Measurements from ENCODE around the gene KIF1A.
"Not testable (repeated sequence)": the region's sequence is repeated elsewhere in the genome, so short reads cannot be mapped to it uniquely, and the experiment has no call there.

Gene KIF1A

DNA sequence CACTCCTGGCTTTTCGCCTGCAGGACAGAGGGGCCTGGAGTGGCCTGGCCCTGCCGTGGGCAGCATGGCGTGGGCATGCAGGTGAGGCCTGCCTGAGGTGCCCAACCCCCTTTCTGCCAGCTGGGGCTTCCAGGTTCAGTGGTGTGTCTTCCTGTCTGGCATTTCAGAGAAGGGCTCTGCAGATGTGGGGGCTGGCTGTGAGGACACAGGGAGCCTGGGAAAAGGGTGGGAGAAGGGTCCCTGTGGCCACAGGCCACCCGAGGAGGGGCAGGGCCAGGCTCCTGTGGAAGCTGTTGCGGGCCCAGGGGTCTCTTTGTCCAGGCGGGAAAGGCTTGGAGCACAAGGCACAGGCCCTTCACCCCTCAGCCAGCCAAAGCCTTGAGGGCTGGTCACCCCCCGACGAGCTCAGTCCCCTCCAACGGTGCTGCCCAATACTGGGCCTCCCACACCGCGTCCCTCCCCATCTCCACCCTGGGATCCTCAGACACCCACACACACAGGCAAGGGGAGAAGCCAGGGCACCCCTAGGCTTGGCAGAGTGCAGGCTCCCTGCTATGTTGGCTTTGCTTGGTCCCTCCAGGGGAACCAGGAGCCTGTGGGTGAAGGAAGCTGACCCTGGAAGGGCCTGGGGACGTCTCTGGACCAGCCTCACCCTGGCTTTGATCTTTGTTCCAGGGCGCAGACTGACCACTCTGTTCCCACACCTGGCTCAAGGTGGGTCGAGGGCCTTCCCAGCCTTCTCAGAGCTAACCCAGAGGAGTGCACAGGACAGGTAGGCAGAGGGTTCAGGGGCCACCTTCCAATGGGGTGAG, 132.1 kb downstream of the KIF1A start:
- DNase-seq, result no peak

DNA sequence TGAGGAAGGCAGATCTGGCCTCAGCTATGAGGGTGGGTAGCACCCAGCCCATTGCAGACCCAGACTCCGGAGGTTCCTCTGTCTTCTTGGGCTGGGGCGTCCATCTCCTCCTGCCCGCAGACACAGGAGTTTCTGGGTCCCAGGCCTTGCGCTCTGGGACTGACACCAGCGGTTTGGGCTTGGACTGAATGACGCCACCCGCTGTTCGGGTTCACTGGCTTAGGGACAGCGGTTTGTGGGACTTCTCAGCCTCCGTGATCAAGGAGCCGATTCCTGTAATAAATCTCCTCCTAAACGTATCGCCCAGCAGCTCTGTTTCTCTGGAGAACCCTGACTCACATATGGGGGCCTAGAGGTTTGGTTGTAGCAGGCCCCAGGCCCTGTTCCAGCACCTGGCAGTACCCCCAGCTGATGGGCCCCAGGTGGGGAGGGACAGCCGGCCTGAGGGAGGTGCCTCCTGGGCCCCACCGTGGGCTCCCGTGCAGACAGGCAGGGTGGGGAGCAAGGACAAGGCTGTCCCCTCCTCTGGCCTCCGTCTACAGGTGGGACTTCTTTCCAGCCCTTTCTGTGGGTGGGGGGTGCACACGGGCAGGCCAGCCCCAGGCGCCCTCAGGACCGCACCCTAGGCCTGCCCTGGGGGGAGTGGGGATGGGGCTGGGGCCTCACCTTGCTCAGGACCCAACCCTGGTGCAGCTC, 132.8 kb downstream of the KIF1A start:
- no peak for DNase-seq

DNA sequence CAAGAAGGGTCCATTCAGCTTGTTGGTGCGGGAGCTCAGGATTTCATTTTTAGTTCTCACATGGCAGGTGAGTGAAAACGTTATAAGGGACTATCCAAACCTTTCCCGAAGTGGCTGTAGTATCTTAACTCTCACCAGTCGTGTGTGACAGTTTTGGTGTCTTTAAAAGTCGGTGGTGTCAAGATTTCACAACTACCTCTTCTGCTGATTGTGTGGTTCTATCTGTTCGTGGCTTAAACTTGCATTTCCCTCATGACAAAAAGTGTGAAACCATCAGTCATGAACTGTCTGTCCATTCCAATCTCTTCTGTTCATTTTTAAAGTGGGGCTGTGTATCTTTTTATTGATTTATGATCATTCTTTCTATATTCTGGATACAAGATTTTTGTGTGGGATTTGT, 133.6 kb downstream of the KIF1A start:
- DNase-seq, result no peak

DNA sequence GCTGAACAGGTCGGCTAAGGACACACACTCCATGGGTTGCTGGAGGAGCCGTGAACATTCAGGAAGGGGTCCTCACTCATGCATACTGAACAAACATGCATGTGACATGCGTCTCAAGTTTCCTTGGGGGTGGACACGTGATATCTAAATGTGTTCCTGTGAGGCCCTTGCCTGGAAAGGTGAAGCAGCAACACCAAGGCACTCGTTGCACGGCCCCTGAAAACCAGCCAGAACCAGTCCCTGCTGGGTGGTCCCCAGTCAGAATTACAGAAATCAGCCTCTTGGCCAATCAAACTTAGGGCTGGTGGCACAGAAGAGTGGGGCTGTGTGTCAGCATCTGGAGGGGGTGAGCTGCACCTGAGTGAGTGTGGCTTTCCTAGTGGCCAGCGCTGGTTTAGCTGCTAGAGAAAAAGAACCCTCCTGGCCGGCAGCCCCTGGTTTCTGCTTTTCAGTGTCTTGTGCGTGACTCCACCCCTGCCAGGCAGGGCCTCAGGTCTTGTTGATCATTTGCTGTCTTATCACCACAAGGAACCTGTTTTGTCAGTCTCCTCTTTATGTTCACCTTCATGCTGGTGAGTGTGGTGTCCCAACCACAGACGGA, 134.1 kb downstream of the KIF1A start:
- DNase-seq, result no peak

DNA sequence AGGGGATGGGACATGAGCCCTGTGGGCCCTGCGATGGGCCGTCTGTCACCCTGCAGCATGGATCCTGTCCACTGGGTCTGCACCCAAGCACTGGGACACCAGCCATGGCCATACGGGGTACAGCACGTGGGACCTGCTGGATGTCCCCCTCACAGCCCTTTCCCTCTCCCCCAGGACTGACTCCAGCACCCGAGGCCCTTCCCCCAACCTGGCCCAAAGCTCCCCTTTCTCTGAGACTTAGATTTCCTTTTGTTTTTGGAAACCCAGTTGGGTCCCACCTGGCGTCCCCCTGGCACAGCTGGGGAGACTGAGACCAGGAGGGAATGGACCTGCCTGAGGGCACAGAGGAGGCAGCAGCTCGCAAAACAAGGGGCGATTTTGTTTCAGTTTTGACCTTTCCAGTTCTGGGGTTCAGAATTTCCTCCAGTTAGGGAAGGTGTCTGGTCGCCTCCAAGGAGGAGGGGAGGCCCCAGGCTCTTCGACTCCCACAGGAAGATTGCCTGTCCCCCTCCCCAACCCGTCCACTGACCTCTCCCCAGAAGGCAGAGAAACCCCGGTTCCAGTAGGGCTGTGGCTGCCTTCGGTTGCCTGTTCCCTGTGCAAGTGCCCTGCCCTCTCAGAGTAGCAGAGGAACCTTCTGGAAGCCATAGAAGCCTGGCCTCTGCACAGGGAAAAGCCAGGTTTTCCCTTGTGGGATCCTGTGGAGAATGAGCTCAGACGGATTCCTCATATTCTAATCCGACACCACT, 135.9 kb downstream of the KIF1A start:
- DNase-seq, result not testable (repeated sequence)

DNA sequence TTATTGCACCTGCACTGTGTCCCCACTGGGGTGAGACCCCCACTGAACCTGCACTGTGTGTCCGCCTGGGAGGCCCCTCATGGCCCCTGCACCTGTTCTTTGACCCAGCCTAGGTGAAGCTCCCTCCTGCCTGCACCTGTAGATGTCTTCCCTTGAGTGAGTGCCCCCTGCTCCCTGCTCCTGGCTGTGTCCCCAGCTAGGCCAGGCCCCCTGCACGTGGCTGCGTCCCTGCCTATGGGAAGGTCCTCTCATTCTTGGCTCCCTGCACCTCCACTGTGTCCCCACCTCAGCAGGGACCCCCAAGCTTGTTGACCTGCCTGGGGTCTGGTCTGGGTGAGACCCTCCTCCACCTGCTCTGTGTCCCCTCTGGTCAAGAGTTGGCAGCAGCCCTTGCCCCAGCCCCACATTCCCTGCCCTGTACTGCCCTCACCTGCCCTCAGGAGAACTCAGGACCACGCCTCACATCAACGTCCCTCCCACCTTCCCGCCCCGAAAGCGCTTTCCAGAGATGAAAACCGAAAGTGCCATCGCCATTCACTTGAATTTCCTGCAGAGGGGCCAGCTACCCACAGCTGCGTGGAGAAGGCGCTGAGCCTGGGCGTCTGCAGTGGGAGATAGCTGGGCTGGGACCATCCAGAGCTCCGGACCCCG, 136.6 kb downstream of the KIF1A start:
- not testable (repeated sequence) for DNase-seq

DNA sequence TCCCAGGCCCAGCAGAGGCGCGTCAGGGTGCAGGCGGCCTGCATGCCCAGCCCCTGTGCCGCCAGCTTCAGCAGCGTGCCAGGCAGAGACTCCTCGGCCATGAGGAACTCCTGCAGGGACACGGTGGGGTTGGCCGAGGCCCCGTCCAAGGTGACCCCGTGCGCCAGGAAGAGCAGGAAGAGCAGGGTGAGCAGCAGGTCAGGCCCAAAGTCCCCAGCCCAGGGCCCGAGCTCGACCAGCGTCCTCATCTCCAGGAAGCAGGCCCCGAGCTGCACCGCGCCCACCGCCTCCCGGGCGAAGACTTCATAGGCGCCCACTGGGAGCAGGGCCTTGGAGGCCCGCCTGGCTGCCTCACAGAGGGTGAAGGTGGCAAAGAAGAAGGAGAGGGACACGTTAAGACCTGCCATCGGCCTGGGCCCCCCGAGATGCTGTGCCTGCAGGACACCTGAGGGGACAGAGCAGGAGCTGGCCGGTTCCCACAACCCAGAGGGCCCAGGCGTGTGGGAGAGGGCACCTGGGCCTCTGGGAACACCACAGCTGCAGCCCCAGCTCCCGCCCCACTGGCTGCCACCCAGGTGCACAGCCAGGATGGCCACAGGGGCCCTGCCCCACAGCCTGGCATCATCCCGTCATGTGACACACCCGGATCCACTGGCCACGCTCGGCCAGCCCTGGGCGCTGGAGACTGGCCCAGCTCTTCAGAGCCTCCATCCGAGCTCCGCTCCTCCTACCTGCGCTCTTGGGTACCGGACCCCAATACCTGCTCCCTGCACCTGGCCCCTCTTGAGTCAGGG, 137.4 kb downstream of the KIF1A start, which contains the start of gene AQP12B:
Gene AQP12B (minus strand): TSS at position 455 of the 794 bp plus-strand sequence. CDS start 48 bp downstream, at position 407.
- not testable (repeated sequence) for DNase-seq

DNA sequence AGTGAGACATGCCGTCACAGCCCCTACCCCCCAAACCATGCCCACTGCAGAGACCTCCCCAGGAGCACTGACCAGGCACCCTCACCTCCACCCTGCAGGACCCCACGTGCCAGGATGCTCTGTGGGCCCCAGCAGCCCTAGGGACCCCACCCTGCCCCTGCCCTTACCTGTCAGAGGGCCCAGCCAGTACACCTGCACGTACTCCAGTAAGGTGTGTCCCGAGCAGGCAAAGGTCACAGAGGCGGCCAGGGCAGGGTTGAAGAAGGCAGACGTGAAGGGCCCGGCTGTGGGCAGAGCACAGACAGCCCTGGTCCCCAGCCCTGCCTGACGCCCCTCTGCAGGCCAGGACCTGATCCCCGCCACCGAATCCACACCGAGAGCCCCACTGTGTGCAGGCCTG, 139.8 kb downstream of the KIF1A start:
- not testable (repeated sequence) for DNase-seq

DNA sequence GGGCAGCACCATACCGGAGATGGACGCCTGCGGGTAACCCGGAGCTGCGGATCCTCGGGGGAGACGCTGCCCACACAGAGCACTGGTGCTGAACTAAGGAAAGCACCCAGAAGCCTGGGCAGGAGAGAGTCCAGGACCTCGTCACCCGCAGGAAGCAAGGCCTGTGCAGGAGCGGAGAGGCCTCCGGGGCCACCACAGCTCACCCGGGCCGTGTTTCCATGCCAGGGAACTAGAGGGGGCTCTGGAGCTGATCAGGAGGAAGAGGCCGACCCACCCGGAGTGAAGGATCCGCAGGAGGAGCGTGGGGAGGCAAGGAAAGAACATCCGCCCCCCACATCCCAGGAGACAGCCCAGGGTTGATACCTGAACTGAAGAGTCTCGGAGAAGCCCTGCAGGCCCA, 141.1 kb downstream of the KIF1A start:
- DNase-seq, result not testable (repeated sequence)

DNA sequence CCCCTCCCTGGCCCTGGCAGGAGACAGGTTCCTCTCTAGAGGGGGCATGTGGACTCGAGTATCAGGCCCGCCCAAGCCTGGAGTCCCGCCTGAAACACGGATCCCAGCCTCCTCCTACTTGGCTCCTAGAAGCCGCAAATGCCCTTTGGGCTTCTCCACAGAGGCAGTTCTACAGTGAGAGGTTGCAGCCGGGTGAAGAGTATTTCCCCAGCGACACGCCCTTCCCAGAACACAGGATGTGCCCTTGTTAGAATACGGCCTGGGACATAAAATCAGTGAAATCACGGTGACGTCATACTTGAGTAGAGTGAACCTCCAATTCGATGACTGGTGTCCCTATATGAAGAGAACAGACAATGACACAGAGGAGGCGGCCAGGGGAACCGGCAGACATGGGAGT, 142.0 kb downstream of the KIF1A start:
- not testable (repeated sequence) for DNase-seq

DNA sequence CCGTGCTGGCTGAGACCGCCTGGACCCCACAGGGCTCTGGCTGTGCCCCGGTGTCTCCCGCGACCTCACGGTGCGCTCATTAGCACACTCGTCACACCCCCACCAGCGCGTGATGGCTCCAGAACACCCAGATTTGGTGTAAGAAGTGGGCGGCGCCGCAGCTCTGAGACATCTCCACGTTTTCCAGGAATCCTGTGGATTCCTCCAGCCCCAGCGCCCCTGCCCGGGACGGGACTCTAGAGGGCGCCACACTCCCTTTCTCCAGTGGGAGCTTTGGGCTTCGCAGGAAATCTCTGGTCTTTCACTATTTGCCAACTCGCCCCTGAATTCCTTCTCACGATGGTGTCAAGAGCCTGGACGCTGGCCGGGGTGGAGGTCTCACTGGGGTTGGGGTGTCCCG, 144.7 kb downstream of the KIF1A start:
- not testable (repeated sequence) for DNase-seq

DNA sequence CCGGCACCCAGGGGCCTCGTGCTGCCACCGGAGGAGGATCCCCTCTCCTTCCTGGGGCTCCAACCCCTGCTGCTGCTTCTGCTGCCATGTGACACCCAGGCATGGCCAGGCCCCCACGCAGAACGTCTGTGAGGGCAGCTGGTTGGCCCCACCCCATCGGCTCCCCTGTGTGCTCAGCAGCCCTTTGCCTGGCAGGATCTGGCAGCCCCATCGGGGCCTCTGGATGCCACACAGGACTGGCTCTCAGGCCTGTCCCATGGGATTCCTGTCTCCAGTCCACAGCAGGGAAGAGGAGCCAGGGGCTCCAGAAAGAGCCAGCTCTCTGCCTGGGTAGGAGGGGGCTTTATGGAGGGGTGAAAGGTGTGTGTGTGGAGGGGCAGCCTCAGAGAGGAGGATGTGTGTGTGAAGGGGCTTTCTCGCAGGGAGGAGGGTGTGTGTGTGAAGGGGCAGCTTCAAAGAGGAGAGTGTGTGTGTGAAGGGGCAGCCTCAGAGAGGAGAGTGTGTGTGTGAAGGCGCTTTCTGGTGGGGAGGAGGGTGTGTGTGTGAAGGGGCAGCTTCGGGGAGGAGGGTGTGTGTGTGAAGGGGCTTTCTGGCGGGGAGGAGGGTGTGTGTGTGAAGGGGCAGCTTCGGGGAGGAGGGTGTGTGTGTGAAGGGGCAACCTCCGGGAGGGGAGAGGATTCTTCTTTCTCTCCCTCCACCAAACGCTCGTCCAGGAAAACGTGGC, 145.4 kb downstream of the KIF1A start:
- DNase-seq, result not testable (repeated sequence)

DNA sequence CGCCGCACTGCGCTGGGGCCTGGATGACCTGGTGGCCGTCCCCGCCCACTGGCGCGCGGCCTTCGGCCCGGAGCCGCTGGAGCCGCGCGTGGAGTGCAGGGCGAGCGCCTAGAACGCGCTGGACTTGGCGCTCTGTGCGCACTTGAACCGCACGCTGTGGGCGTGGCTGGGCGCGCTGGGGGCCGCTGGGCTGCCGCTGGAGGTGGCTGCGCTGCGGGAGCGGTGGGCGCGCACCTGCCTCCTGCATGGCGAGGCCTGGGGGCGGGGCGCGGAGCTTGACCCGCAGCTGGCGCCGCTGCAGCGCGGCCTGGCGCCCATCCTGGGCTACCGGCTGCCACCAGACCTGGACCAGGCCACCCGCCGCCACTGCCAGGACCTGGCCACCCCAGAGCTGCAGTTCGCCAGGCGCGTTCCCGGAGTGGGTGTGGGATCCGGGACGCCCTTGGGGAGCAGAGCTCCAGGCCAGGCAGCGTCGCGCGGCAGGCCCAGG, 147.3 kb downstream of the KIF1A start:
- DNase-seq, result peak in 1 of 56 donors; percentile 13

DNA sequence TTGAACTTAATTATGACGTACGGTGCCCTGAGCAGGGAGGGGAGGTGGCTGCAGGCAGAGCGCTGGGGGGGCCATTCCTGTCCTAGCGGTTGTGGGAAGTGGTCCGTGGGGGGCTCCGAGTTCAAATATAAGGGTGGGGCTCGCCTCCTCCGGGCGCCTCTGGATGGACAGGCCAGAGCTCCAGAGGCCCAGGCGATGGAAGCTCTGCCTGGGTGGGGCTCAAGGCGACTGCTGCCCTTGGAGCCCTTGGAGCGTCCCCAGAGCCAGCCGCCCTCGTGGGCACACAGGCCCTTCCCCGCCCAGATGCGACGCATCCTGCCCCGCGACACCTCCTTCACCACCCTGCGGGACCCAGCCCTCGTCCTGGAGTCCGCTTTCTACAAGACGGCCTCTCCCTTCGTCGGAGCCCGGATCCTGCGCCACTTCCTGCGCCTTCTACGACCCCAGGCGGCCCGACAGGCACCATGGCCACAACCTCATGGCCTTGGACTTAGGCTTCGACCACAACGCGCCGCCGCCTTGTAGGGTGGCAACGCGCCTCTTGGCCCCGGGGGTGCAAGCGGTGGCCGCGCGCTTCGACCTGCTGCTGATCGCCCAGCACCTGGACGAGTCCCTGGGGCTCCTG, 147.8 kb downstream of the KIF1A start:
- DNase-seq, result no peak

DNA sequence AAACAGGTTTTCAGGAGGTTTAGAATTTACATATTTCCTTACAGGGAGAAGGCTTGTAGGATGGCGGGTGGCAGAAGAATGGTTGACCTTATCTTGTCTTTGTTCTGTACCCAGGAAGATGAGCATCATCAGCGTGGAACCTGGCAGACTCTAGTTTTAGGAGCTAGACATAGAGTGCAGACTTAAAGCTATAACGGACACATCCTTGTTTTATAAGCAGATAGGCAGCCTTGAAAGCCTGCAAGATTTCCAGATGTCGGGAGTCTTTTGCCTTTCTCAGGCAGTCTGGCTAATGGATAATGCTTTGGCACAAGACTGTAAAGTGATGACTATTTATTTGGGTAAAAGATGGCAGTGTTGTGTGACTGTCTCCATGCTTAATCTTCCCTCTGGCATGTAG, 149.1 kb downstream of the KIF1A start:
- DNase-seq, result no peak

DNA sequence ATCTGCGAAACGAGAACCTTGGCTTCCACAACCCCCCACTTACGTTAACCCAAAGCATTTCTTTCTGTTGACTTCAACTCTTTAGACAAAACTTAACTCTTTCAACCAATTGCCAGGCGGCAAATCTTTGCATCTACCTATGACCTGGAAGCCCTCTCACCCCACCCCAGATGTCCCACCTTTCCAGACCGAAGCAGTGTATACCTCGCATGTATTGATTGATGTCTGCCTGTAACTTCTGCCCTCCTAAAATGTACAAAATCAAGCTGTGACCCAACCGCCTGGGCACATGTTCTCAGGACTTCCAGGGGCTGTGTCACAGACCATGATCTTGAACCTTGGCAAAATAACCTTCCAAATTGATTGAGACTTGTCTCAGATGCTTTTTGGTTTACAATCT, 149.6 kb downstream of the KIF1A start:
- no peak for DNase-seq

DNA sequence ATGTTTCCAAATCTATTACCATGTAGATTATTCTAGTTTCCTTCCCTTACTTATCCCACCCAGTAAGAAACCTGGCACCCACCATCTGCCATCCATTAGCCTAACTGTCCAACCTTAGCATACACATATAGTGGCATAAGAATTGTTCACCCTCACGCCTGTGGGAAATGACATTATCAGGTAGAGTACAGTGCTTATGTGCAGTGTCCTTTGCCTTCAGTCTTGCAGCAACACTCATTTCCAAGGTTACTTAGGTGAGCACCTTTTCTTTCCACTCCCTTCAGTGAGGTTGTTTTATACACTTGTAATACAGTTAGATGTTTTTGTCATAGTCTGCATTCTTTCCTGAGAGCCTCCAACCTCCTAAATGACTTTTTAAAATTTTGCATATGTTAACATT, 155.4 kb downstream of the KIF1A start:
- no peak for DNase-seq

Data from nucleus accumbens (tissue), 56 donors.